SHP77 treated with DMSO at 0.1 percent for 48 hours (cell line): ENCODE data around the gene SH3RF2.

ENCODE experiments used
- DNase-seq: peaks from one replicate; lab custom pipeline; 2025; lab: John Stamatoyannopoulos, UW

SH3RF2 gene

GRCh38 chr5:145921211-145921610, 15.2 kb upstream of the SH3RF2 start:
- DNase-seq = no peak

GRCh38 chr5:145922059-145922458, 14.3 kb upstream of the SH3RF2 start:
- no peak for DNase-seq

GRCh38 chr5:145923405-145923804, 13.0 kb upstream of the SH3RF2 start:
- no peak for DNase-seq

- no peak for DNase-seq
Measured at GRCh38 chr5:145924849-145925248, 11.5 kb upstream of the SH3RF2 start.

GRCh38 chr5:145925353-145925752, 11.0 kb upstream of the SH3RF2 start:
- no peak for DNase-seq

- no peak for DNase-seq
Measured at GRCh38 chr5:145925803-145926202, 10.6 kb upstream of the SH3RF2 start.

GRCh38 chr5:145931718-145932117, 4.7 kb upstream of the SH3RF2 start:
- no peak for DNase-seq

- DNase-seq = no peak
Measured at GRCh38 chr5:145934276-145934675, 2.1 kb upstream of the SH3RF2 start.

- no peak for DNase-seq
Measured at GRCh38 chr5:145937432-145938250, 1.3 kb downstream of the SH3RF2 start.

GRCh38 chr5:145938776-145939539, 2.6 kb downstream of the SH3RF2 start:
- no peak for DNase-seq

GRCh38 chr5:145939540-145940065, 3.2 kb downstream of the SH3RF2 start:
- DNase-seq = no peak

GRCh38 chr5:145941096-145941447, 4.7 kb downstream of the SH3RF2 start:
- DNase-seq = no peak

- no peak for DNase-seq
Measured at GRCh38 chr5:145941448-145942130, 5.2 kb downstream of the SH3RF2 start.

- no peak for DNase-seq
Measured at GRCh38 chr5:145942201-145942600, 5.8 kb downstream of the SH3RF2 start.

GRCh38 chr5:145942749-145943148, 6.4 kb downstream of the SH3RF2 start:
- no peak for DNase-seq

- DNase-seq = no peak
Measured at GRCh38 chr5:145943674-145944121, 7.3 kb downstream of the SH3RF2 start.

- no peak for DNase-seq
Measured at GRCh38 chr5:145944328-145944727, 8.0 kb downstream of the SH3RF2 start.

- no peak for DNase-seq
Measured at GRCh38 chr5:145945620-145946111, 9.3 kb downstream of the SH3RF2 start.

- DNase-seq = no peak
Measured at GRCh38 chr5:145946112-145946861, 9.9 kb downstream of the SH3RF2 start.

- no peak for DNase-seq
Measured at GRCh38 chr5:145947581-145947980, 11.2 kb downstream of the SH3RF2 start.

GRCh38 chr5:145948047-145948446, 11.7 kb downstream of the SH3RF2 start:
- DNase-seq = no peak

- no peak for DNase-seq
Measured at GRCh38 chr5:145948921-145949320, 12.5 kb downstream of the SH3RF2 start.
